Mucosa of stomach (tissue), 1 donor: ENCODE results near the gene SOX3.

Experiments
- H3K27me3 ChIP-seq: one replicate; pipeline ENCODE4 v1.7.0; 2013; ENCODE audit warnings: mild to moderate bottlenecking, low read length; ENCODE audit not compliant: control insufficient read depth, insufficient read depth
- H3K36me3 ChIP-seq: one replicate; pipeline ENCODE4 v1.7.0; 2013; ENCODE audit warnings: low read length; ENCODE audit not compliant: control insufficient read depth, insufficient read depth
- H3K4me1 ChIP-seq: one replicate; pipeline ENCODE4 v1.7.0; 2013; ENCODE audit warnings: mild to moderate bottlenecking, low read length; ENCODE audit not compliant: control insufficient read depth, insufficient read depth
- H3K4me3 ChIP-seq: one replicate; pipeline ENCODE4 v1.7.0; 2013; ENCODE audit warnings: low read length
- H3K9ac ChIP-seq: one replicate; pipeline ENCODE4 v1.7.0; 2013; ENCODE audit warnings: mild to moderate bottlenecking, low read length, moderate library complexity
- H3K9me3 ChIP-seq: one replicate; pipeline ENCODE4 v1.7.0; 2013; ENCODE audit warnings: mild to moderate bottlenecking, low read length, moderate library complexity; ENCODE audit not compliant: control insufficient read depth
- donor health status: Pancreatic carcinoma.

SOX3 gene

GRCh38 chrX:140504371-140505324 lies at the start of gene SOX3:
Gene SOX3 (minus strand): TSS chrX:140505069. CDS start chrX:140505060, 9 bp downstream.
- Histone ChIP-seq H3K4me3 (no peak within 1 kb of the TSS), H3K4me1 (no peaks in the 10 kb centered on the region), H3K36me3 (no peaks in the 10 kb centered on the region), H3K27me3 (peaks cover 78% of the 10 kb centered on the region), H3K9me3 (no peaks in the 10 kb centered on the region), H3K9ac (no peak within 1 kb of the TSS)

- no peaks in the 10 kb centered on the region for H3K36me3 ChIP-seq
- no peaks in the 10 kb centered on the region for H3K9me3 ChIP-seq
- H3K9ac ChIP-seq, result no peak overlapping the region
- no peaks in the 10 kb centered on the region for H3K27me3 ChIP-seq
- no peaks in the 10 kb centered on the region for H3K4me1 ChIP-seq
- no peak overlapping the region for H3K4me3 ChIP-seq
Measured at GRCh38 chrX:140548985-140549384, 44.1 kb upstream of the SOX3 start.

- H3K4me1 ChIP-seq, result no peaks in the 10 kb centered on the region
Measured at GRCh38 chrX:140526171-140526570, 21.3 kb upstream of the SOX3 start.

GRCh38 chrX:140525448-140525847 lies 20.6 kb upstream of the SOX3 start:
- Histone ChIP-seq H3K4me3 (no peak overlapping the region), H3K27me3 (no peaks in the 10 kb centered on the region), H3K4me1 (no peaks in the 10 kb centered on the region)

More at GRCh38 chrX:140526171-140526570, 21.3 kb upstream of the SOX3 start:
- Histone ChIP-seq H3K9me3 (no peaks in the 10 kb centered on the region), H3K27me3 (no peaks in the 10 kb centered on the region), H3K9ac (no peak overlapping the region), H3K36me3 (no peaks in the 10 kb centered on the region), H3K4me3 (no peak overlapping the region)

GRCh38 chrX:140524556-140524955 lies 19.7 kb upstream of the SOX3 start:
- Histone ChIP-seq H3K4me3 (no peak overlapping the region), H3K36me3 (no peaks in the 10 kb centered on the region), H3K4me1 (no peaks in the 10 kb centered on the region), H3K9me3 (no peaks in the 10 kb centered on the region), H3K9ac (no peak overlapping the region), H3K27me3 (no peaks in the 10 kb centered on the region)

More at GRCh38 chrX:140525448-140525847, 20.6 kb upstream of the SOX3 start:
- Histone ChIP-seq H3K9ac (no peak overlapping the region), H3K36me3 (no peaks in the 10 kb centered on the region), H3K9me3 (no peaks in the 10 kb centered on the region)

GRCh38 chrX:140521393-140521792 lies 16.5 kb upstream of the SOX3 start:
- no peaks in the 10 kb centered on the region for H3K36me3 ChIP-seq
- H3K27me3 ChIP-seq, result no peaks in the 10 kb centered on the region
- H3K9ac ChIP-seq, result no peak overlapping the region
- no peaks in the 10 kb centered on the region for H3K4me1 ChIP-seq
- no peaks in the 10 kb centered on the region for H3K9me3 ChIP-seq
- H3K4me3 ChIP-seq, result no peak overlapping the region

- no peak overlapping the region for H3K4me3 ChIP-seq
- H3K9ac ChIP-seq, result no peak overlapping the region
- H3K27me3 ChIP-seq, result peaks cover 17% of the 10 kb centered on the region
- H3K4me1 ChIP-seq, result no peaks in the 10 kb centered on the region
- H3K36me3 ChIP-seq, result no peaks in the 10 kb centered on the region
- H3K9me3 ChIP-seq, result no peaks in the 10 kb centered on the region
Measured at GRCh38 chrX:140514554-140514953, 9.7 kb upstream of the SOX3 start.

GRCh38 chrX:140510895-140511295 lies 6.0 kb upstream of the SOX3 start:
- peaks cover 49% of the 10 kb centered on the region for H3K27me3 ChIP-seq
- no peaks in the 10 kb centered on the region for H3K9me3 ChIP-seq
- H3K4me3 ChIP-seq, result no peak overlapping the region
- H3K4me1 ChIP-seq, result no peaks in the 10 kb centered on the region
- H3K36me3 ChIP-seq, result no peaks in the 10 kb centered on the region
- H3K9ac ChIP-seq, result no peak overlapping the region

GRCh38 chrX:140510306-140510676 lies 5.4 kb upstream of the SOX3 start:
- Histone ChIP-seq H3K27me3 (peaks cover 55% of the 10 kb centered on the region), H3K4me3 (no peak overlapping the region), H3K36me3 (no peaks in the 10 kb centered on the region), H3K9ac (no peak overlapping the region), H3K9me3 (no peaks in the 10 kb centered on the region), H3K4me1 (no peaks in the 10 kb centered on the region)

GRCh38 chrX:140509468-140510305 lies 4.8 kb upstream of the SOX3 start:
- no peaks in the 10 kb centered on the region for H3K9me3 ChIP-seq
- no peaks in the 10 kb centered on the region for H3K36me3 ChIP-seq
- no peak overlapping the region for H3K9ac ChIP-seq
- peaks cover 59% of the 10 kb centered on the region for H3K27me3 ChIP-seq
- H3K4me3 ChIP-seq, result no peak overlapping the region
- no peaks in the 10 kb centered on the region for H3K4me1 ChIP-seq

- Histone ChIP-seq H3K36me3 (no peaks in the 10 kb centered on the region), H3K4me1 (no peaks in the 10 kb centered on the region), H3K9me3 (no peaks in the 10 kb centered on the region), H3K4me3 (no peak overlapping the region), H3K27me3 (peaks cover 64% of the 10 kb centered on the region), H3K9ac (no peak overlapping the region)
Measured at GRCh38 chrX:140508958-140509357, 4.1 kb upstream of the SOX3 start.

- H3K9me3 ChIP-seq, result no peaks in the 10 kb centered on the region
- no peaks in the 10 kb centered on the region for H3K4me1 ChIP-seq
- no peaks in the 10 kb centered on the region for H3K36me3 ChIP-seq
- peaks cover 69% of the 10 kb centered on the region for H3K27me3 ChIP-seq
- H3K4me3 ChIP-seq, result no peak overlapping the region
- H3K9ac ChIP-seq, result no peak overlapping the region
Measured at GRCh38 chrX:140507982-140508305, 3.1 kb upstream of the SOX3 start.
